ENCODE measurements around the gene APOA1.

APOA1 gene

DNA sequence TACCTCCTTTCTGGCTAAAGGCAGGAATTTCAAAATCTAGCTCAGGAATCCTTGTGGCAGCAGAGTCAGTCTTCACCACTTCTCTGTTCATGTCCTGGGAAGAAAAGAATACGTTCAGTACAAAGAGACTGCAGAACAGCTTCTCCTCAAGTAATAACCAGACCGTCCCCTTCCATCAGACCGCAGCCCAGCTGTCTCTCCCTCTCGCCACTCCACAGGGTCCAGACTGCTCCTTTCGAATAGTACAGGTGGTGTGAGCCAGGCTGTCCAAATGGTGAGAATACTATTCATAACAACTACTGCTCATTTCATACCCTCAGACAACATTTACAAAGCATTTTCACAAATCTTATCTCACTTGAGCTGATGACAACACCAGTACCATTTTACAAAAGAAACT lies 50.5 kb downstream of the APOA1 start:
- DNase-seq: no peak

GRCh38 chr11:116786326-116786725 lies 51.1 kb downstream of the APOA1 start:
- DNase-seq: no peak
